MCF 10A (cell line): ENCODE measurements around the gene TIPRL. TPM values are rescaled to one million over a fixed set of nuclear protein-coding genes. Genes with fewer than 3 reads are reported as not detected.

Experiments
- BruUV-seq: library from RNA; stranded (reverse); fragments of 400-500 nt; replicated peaks from 2 replicates; lab custom pipeline; 2021; lab: Mats Ljungman, UMichigan
- CTCF ChIA-PET: fragments of 300-600 bp; sonication (Branson Sonifier 250); formaldehyde crosslinking; extraction: SDS; loops from one replicate; lab custom pipeline; 2021; ENCODE audit warnings: antibody characterized with exemption, inconsistent platforms; lab: Yijun Ruan, JAX
- POLR2A ChIA-PET: fragments of 300-600, 350-650 bp; sonication (Branson Sonifier 250); formaldehyde crosslinking; extraction: SDS; loops from one replicate; lab custom pipeline; 2020; ENCODE audit warnings: antibody characterized with exemption, inconsistent platforms; lab: Yijun Ruan, JAX
- DNase-seq: peaks from one replicate; pipeline ENCODE4 v3.0.0-alpha.2; 2018; ENCODE audit not compliant: unreplicated experiment
- H3K27ac Mint-ChIP-seq: one replicate; pipeline ENCODE4 v1.8.0; 2022; ENCODE audit warnings: mild to moderate bottlenecking, low read depth, mixed read lengths; ENCODE audit not compliant: unreplicated experiment
- H3K27me3 Mint-ChIP-seq: one replicate; pipeline ENCODE4 v1.8.0; 2022; ENCODE audit warnings: mixed read lengths; ENCODE audit not compliant: insufficient read depth, unreplicated experiment
- H3K36me3 Mint-ChIP-seq: one replicate; pipeline ENCODE4 v1.8.0; 2022; ENCODE audit warnings: mild to moderate bottlenecking, moderate library complexity, mixed read lengths; ENCODE audit not compliant: insufficient read depth, unreplicated experiment
- H3K4me1 Mint-ChIP-seq: one replicate; pipeline ENCODE4 v1.8.0; 2022; ENCODE audit warnings: mixed read lengths; ENCODE audit not compliant: insufficient read depth, unreplicated experiment
- H3K4me3 Mint-ChIP-seq: one replicate; pipeline ENCODE4 v1.8.0; 2022; ENCODE audit warnings: mild to moderate bottlenecking, moderate library complexity, mixed read lengths; ENCODE audit not compliant: unreplicated experiment
- H3K9me3 Mint-ChIP-seq: one replicate; pipeline ENCODE4 v1.8.0; 2022; ENCODE audit warnings: mixed read lengths; ENCODE audit not compliant: unreplicated experiment
- intact Hi-C: fragments of 100-400 bp; cut with micrococcal nuclease; formaldehyde crosslinking; loops from 2 replicates; pipeline ENCODE4 v1.14.1; 2022
- total RNA-seq: library from RNA; stranded (reverse); gene quantifications from 2 replicates; pipeline ENCODE4 v1.2.3, GENCODE V29; 2022
- TF ChIP-seq, protein P1 (sequence below): fragments of 200-600 bp; IDR thresholded peaks from one replicate; pipeline ENCODE4 v1.8.0; 2022; ENCODE audit warnings: antibody characterized with exemption, mild to moderate bottlenecking; ENCODE audit not compliant: unreplicated experiment

The TIPRL gene
- total RNA-seq, 1 experiment from 2014 or later: 111 TPM

GRCh38 chr1:168134642-168135041 lies 44.1 kb upstream of the TIPRL start:
- BruUV-seq: no TSS peak
- TF ChIP-seq, protein P1, sequence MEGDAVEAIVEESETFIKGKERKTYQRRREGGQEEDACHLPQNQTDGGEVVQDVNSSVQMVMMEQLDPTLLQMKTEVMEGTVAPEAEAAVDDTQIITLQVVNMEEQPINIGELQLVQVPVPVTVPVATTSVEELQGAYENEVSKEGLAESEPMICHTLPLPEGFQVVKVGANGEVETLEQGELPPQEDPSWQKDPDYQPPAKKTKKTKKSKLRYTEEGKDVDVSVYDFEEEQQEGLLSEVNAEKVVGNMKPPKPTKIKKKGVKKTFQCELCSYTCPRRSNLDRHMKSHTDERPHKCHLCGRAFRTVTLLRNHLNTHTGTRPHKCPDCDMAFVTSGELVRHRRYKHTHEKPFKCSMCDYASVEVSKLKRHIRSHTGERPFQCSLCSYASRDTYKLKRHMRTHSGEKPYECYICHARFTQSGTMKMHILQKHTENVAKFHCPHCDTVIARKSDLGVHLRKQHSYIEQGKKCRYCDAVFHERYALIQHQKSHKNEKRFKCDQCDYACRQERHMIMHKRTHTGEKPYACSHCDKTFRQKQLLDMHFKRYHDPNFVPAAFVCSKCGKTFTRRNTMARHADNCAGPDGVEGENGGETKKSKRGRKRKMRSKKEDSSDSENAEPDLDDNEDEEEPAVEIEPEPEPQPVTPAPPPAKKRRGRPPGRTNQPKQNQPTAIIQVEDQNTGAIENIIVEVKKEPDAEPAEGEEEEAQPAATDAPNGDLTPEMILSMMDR: no peak
- H3K4me3 Mint-ChIP-seq: peak overlapping the region; percentile 87
- DNase-seq: no peak
- H3K9me3 Mint-ChIP-seq: no peaks in the 10 kb centered on the region
- intact Hi-C loops: no loop called here
- POLR2A ChIA-PET: interaction anchor here (0.6 to 2.2 kb wide), 4 partner anchors 18 to 44 kb away, joined by 3 to 10 read pairs (median 6); partner anchors contain the start of gene TIPRL
- H3K4me1 Mint-ChIP-seq: peaks cover 15% of the 10 kb centered on the region
- CTCF ChIA-PET: interaction anchor here (0.7 to 3.5 kb wide), 11 partner anchors 10 to 590 kb away, joined by 3 to 26 read pairs (median 5); no protein-coding TSS in a partner anchor
- H3K27ac Mint-ChIP-seq: no peak overlapping the region
- H3K36me3 Mint-ChIP-seq: no peaks in the 10 kb centered on the region
- H3K27me3 Mint-ChIP-seq: no peaks in the 10 kb centered on the region

GRCh38 chr1:168135116-168135920 lies 43.4 kb upstream of the TIPRL start:
- Mint-ChIP-seq H3K27ac (no peak overlapping the region), H3K9me3 (no peaks in the 10 kb centered on the region), H3K4me1 (peaks cover 15% of the 10 kb centered on the region), H3K27me3 (no peaks in the 10 kb centered on the region), H3K4me3 (peak overlapping the region; percentile 87), H3K36me3 (no peaks in the 10 kb centered on the region)
- ChIA-PET POLR2A (interaction anchor here (0.6 to 3.4 kb wide), 8 partner anchors 10 to 199 kb away, joined by 3 to 14 read pairs (median 4); partner anchors contain the start of genes DCAF6, MPC2, SFT2D2 and TIPRL), CTCF (interaction anchor here (0.7 to 3.5 kb wide), 13 partner anchors 10 to 590 kb away, joined by 3 to 26 read pairs (median 5); no protein-coding TSS in a partner anchor)
- DNase-seq: no peak
- TSS peak; percentile 18 for BruUV-seq
- intact Hi-C loops: no loop called here
- TF ChIP-seq, protein P1: no peak

- TF ChIP-seq, protein P1: no peak
- POLR2A ChIA-PET: interaction anchor here (1.1 to 3.4 kb wide), 8 partner anchors 10 to 200 kb away, joined by 3 to 14 read pairs (median 6); partner anchors contain the start of genes DCAF6, MPC2 and SFT2D2
- H3K4me1 Mint-ChIP-seq: peaks cover 15% of the 10 kb centered on the region
- BruUV-seq: no TSS peak
- H3K27ac Mint-ChIP-seq: no peak overlapping the region
- intact Hi-C loops: loop anchor here (2.0 kb wide), 2 partner anchors 43 kb away; partner anchors contain the start of gene TIPRL
- H3K36me3 Mint-ChIP-seq: no peaks in the 10 kb centered on the region
- peak overlapping the region; percentile 87 for H3K4me3 Mint-ChIP-seq
- no peaks in the 10 kb centered on the region for H3K27me3 Mint-ChIP-seq
- DNase-seq: peak; percentile 53
- no peaks in the 10 kb centered on the region for H3K9me3 Mint-ChIP-seq
- CTCF ChIA-PET: interaction anchor here (0.9 to 3.5 kb wide), 10 partner anchors 9 to 448 kb away, joined by 3 to 26 read pairs (median 8); no protein-coding TSS in a partner anchor
These were observed 42.6 kb upstream of the TIPRL start for GRCh38 chr1:168135921-168136708.
